Measurements from ENCODE around the gene LRRC42.

GRCh38 chr1:54007613-54008012 lies 61.5 kb downstream of the LRRC42 start:
- no peak for TF ChIP-seq POLR2A (IDR thresholded peaks at IDR 0.05; ENCODE audit: low read length)
- no peak for TF ChIP-seq GATA1 (IDR thresholded peaks at IDR 0.05; ENCODE audit: low read depth, low read length)

Data from erythroblast (primary cell).